HCEC 1CT (cell line): ENCODE measurements around the gene PTPRK.
"Not testable (repeated sequence)": the region's sequence is repeated elsewhere in the genome, so short reads cannot be mapped to it uniquely, and the experiment has no call there.

ENCODE experiments used
- DNase-seq: peaks from one replicate; pipeline ENCODE4 v3.0.0-alpha.2; 2017

Gene PTPRK

DNA sequence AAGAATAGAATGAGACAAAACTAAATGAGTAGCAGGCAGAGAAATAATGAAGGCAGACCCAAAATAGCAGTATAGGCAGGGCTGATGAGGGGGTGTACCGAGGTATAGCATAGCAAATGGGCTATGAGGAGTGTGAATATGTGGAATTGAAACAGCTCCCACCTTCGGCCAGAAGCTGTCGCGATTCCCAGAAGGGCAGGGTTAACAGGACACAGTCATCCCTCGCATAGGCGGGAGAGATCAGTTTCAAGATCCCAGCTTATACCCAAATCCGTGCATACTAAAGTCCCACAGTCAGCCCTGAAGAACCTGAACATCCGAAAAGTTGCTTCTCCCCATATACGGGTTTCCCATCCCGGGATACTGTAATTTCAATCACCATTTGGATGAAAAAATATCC is 82.7 kb downstream of the PTPRK start:
- DNase-seq = no peak

DNA sequence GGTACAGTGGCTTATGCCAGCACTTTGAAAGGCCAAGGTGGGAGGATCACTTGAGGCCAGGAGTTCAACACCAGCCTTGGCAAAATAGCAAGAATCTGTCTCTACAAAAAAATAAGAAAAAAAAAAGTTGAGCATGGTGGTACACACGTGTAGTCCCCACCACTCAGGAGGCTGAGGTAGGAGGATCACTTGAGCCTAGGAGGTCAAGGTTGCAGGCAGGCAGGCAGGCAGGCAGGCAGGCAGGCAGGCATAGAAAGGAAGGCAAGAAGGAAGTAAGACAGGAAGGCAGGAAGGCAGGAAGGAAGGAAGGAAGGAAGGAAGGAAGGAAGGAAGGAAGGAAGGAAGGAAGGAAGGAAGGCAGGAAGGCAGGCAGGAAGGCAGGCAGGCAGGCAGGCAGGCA is 85.6 kb downstream of the PTPRK start:
- not testable (repeated sequence) for DNase-seq

DNA sequence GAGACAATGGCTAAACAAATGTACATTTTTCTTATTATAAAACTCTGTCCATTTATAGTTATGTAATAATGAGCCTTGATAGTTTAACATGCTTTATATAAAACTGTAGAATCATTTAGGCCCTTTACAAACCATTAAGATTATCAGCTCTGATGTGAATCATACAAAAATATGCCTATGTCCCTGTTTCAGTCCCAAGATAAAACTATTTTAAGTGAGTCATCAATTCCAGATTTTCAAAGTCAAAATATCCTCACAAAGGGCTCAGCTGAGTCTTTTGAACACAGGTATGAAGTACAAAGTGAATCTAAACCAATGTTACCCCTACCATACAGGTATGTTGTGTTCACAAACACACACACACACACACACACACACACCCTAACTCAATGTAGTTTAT is 88.0 kb downstream of the PTPRK start:
- DNase-seq = peak; percentile 69

DNA sequence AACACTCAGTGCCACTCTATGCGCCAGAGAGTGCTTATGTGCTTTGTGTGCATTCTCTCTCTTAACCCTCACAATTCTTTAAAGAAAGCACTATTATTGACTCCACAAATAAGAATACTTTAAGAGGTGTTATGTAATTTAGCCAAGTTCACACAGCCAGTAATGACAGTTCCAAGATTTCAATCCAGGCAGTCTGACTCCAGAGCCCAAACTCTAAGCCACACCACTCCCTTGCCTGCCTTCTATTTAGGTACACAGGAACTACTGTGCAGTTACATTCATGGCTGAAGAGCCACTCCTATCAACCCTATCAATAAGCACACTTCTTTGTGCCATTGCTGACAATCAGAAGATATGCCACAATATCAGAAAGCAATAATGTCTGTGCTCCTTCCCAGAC is 93.3 kb downstream of the PTPRK start:
- no peak for DNase-seq

DNA sequence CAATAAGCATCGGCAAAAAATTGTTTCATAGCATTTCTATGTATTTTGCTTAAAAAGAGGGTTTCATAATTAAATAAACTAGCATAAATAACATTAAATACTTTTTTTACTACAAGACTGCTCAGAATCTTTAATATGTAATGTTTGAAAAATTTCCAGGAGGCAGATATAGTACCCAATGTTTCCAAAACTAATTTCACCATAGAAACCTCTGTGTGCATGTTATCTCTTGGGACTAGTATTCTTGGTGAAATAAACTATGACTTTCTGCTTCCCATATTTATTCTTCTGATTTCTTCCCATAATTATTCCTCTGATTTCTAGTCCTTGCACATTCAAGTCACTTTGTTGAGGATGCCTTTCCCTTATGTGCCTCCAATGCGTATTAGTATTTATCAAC is 94.5 kb downstream of the PTPRK start:
- DNase-seq = no peak

DNA sequence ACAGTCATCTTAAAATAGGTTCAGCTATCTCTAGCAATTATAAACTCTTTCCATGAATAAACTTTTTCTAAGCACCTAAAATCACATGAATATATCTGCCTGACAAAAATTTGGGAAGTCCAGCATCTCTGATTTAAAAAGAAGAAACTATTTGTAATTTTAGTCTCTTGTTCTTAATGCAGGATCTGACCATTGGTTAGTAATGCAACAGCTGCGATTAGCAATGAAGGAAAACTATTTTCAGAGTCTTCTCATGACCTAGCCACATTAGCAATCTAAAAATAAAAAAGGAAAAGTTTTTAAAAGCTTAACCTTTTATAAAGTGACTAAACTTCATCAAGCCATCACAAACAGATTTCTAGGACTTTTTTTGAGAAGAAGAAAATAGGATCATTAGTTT is 97.5 kb downstream of the PTPRK start:
- DNase-seq = no peak

DNA sequence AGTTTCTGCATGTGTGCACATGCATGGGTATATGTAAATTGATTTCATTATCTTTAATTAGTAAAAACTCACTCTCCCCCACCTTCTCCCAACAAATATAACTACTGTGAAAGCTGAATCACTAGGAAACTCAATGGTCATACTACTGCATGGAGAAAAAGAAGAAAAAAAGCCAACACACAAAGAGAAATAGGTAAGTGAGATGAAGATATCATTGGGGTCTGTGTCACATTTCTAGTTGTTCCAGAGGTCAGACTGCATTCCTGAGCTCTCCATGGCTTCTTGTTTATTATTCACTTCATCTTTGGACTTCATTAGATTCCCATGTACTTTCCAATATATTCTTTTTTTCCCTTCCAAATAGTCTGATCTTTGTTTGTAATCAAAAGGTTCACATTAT is 98.2 kb downstream of the PTPRK start:
- DNase-seq = no peak

DNA sequence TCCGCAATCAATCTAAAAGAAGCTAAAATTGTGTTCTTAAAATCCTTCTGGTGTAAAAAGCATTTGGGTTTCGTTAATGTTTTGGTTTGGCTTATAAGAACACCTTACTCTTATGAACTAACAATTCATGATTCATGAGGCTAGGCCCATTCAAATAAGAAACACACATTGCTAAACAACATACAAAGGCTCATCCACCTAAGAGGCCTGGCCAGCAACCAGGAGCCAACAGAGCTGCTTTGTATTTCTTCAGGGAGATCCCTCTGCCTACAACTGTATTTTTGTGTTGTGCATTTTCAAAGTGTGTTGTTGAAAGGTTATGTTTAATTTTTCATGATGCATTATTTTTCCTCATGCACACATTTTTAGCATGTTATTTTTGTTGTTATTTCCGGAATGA is 98.6 kb downstream of the PTPRK start:
- no peak for DNase-seq

DNA sequence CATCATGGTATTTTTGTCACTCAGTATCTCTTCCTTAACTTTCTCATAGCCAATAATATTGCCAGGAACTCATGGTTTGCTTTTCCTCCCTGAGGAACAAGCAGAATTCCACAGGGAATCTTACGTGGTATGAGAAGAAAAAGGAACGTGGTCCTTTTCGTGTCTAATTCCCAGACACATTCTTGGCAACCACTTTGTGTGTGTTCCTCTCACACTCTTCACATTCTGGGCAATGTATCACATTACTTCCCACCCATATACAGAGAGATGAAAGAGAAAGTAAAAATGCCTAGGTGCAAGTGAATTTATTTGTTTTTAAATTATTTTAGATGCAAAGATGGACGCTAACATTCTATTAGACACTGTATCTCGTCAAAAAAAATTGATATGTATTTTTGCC is 102.7 kb downstream of the PTPRK start:
- DNase-seq = no peak

DNA sequence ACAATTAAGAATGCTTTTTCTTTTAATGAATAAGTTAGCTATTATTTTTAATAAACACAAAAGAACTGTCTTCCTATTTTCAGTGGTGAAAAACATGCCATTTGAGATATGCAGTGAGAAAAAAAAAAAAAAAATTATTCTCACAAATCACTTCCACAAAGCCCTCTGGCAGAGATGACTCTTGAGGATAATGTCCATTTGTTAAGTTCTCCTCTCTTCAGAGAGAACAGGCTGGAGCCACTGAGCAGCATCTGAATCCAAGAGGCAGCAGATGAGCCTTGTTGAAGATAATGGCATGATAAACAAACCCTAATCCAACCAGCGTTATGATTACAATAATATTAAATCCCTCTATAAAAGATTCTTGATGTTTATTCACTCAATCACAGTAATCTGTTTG is 105.0 kb downstream of the PTPRK start:
- DNase-seq = no peak

DNA sequence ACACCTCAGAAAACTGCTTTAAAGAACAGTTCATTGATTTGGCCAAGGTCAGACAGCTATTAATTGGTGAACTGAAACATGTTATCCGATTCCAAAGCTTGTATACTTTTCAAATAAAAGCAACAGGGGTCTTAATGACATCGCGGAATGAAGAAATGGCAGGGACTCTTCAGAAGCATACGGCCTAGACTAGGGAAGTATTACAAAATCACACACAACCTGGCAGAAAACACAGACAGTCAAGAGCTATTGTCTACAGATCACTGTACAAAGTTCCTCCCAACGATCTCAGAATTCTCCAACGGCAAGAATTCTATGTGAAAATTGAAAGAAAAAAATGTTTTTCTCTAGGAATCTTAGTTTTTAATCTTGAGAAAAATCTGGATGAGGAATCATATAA is 105.5 kb downstream of the PTPRK start:
- no peak for DNase-seq

DNA sequence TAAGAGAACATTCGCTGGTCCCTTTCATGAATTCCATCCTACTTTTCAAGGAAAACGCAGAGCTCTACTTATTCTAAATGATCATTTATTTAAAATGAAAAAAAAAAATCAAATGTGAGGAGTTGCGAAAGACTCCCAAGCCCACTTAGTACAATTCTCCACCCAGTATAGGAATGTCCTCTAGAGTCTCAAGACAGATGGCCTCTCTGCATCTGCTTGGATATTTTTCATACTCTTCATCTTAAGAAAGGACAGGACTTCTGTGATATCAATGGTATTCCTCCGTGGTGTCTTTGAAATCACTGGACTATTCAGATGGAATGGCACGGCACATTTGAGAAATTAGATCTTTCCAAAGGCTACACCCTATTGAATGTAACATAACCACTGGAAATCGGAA is 107.1 kb downstream of the PTPRK start:
- DNase-seq = no peak

DNA sequence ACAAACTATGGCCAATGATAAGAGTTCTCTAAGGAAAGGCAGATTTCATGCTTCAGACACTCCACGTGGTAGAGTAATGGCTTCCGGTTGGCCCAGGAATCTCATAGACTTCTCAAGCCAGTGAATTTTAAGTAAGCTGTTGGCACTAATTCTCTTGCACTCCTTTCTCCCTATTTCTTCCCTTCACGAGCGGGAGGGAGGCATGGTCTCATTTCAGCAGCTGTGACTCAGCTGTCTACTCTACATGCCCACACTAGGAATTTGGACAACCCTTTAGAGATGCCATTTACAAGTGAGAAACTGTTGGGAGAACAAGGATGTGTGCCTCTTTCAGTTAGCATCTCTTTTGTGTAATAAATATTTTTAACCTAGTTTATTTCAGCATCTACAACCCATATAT is 107.7 kb downstream of the PTPRK start:
- no peak for DNase-seq

DNA sequence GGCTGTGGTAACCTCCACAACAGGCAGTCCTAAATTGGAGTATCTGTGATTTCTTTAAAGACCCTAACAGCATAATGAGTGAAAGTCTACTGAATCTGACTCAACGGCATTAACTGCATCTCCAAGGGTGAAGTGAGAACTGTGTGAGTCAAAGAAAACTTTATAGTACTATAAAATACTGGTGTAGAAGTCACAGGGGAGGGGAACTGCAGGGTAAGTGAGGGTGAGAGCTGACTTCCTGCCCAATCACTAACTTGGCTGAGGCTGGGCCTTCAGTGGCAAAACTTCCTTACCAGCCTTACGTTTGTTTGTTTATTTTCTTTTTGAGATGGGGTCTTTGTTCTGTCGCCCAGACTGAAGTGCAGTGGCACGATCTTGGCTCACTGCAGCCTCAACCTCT is 109.8 kb downstream of the PTPRK start:
- DNase-seq = no peak

DNA sequence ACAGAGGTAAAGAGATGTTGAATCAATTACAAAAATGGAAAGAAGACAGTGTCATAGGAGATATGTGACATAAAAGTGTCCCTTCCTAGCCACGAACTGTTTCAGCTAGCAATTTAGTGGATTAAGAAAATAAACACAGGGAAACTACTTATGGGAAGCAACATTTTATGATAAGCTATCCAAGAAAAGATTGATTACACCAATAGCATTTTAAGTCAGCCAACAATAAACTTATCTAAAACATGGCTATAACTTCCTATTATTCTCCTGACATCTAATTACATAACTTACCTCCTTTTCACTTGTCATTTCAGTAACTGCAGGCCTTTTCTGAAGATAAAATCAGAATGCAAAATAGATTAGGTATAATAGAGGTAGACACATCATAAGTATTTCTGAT is 111.4 kb downstream of the PTPRK start:
- DNase-seq = no peak

DNA sequence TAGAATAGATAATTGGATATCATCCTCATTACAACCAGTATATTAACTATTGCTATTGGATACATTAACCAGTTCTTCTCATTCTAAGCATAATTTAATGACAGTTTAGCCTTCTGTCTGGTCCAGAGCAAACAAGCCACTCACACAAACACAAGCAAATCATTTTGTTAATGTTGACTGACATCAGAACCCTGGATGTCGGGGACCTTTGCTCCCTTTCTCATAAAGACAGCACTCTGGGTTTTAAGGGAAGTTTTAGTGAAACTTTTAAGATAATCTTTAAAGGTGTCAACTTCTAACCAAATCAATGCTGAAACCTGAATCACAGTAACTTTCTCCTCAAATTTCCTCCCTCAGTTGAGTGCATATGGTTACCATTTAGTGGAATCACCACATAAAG is 113.9 kb downstream of the PTPRK start:
- DNase-seq = no peak

DNA sequence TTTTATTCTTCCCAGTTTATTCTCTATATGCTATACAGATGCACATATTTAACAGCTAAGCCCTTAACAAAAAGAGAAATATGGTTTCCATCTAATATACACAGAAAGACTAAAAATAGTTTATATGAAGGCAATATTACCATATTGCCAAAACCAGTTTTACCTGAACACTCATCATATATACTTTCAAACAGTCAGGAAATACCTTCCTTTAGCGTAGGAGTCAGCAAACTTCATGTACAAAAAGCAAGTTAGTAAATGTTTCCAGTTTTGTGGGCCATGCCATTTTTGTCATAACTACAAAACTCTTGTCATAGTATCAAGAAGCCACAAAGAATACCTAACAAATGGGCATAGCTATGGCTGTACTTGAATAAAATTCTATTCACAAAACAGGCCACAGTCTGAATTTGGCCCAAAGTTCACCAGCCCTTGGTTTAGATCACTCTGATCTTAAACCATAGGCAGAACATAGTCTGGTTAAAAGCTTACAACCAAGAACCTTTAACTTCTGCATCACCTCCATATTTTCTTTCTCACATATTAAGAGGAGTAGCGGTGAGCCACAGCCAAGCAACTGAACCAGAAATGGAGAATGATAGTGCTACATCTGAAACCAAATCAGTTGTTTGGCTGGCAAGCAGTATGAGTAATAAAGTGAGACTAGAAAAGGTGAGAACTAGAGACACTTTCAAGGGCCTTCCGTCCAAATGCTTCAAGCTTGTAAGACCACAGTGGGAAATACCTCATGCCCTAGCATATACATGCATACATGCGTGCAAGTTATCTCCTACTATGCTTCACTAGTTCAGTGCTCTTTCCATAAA is 116.6 kb downstream of the PTPRK start:
- no peak for DNase-seq

DNA sequence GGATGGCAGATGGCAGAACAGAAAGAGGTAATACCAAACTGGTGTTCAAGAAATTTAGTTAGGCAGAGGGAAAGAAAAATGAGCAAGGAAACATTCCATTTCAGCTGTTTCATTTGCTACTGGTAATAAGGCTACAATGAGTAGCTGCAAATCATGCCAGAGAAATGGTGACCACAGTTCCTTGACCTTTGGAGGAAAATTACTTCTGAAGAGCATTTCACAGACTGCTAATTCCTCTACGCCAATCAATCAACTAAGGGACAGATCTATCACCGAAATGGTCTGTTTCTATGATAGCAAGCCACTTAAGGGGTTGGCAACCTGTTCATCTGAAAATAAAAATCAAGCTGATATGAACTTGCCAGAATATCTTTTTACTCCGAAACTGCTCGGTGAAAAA is 119.5 kb downstream of the PTPRK start:
- no peak for DNase-seq

DNA sequence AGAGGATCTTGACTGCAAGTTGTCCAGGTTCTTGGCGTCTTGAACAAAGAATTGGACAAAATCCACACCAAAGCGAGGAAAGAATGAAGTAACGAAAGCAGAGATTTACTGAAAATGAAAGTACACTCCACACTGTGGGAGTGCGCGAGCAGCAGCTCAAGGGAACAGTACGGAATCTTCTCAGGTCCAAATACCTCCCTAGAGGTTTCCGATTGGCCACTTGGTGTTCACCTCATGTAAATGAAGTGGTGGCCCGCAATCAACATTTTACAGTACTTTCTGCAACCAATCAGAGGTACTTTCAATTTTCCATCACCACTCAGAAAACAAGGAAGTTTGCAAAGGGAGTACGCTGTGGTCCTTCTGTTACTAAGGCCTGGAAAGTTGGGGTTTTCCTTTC is 122.4 kb downstream of the PTPRK start:
- DNase-seq = no peak

DNA sequence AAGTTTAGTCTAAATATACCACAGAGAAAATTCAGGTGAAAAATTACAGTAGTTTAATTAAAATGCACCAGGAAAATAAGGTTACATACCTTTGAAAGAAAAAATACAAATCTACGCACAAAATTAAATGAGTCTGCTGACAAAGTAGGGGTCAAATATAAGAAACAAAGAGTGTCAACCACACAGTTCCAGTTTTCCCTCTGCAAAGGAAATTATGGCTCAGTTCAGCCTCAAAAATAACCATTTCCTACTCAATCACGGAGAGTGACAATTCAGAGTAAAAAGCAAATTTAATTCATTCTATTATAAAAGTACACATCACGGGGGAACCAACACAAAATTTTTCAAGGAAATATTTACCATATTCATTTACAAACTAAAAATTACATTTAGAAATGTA is 124.8 kb downstream of the PTPRK start:
- DNase-seq = no peak

DNA sequence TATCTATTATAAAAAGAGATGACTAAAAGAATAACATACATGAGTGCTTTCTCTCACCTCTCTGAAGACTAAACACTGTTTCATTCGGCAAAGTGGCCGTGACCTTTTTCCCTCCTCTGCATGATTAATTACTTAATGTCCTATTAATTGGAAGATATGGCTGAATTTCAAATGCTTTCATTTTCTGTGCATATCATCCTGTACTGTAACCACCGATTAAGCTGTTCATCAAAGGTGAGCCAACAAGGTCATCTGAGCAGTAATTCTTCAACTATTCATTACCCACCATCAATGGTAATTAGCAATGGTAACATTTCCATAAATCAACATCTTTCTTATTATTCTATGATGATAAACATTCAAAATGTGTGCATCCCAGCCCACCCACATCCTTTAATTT is 125.2 kb downstream of the PTPRK start:
- DNase-seq = no peak

DNA sequence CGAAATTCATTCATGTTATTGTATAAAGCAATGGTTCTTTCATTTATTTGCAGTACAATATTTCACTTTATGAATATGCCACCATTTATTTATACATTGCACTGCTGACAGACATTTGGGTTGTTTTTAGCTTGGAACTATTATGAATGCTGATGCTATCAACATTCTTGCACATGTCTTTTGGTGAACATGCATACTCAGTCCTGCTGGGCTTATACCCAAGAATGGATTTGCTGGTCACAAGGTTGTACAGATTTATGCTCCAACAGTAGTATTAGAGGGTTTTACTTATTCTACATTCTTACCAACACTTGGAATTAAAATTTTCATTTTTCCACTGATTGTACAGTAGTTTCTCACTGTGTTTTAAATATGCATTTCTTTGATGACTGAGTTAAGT is 126.2 kb downstream of the PTPRK start:
- DNase-seq = no peak

DNA sequence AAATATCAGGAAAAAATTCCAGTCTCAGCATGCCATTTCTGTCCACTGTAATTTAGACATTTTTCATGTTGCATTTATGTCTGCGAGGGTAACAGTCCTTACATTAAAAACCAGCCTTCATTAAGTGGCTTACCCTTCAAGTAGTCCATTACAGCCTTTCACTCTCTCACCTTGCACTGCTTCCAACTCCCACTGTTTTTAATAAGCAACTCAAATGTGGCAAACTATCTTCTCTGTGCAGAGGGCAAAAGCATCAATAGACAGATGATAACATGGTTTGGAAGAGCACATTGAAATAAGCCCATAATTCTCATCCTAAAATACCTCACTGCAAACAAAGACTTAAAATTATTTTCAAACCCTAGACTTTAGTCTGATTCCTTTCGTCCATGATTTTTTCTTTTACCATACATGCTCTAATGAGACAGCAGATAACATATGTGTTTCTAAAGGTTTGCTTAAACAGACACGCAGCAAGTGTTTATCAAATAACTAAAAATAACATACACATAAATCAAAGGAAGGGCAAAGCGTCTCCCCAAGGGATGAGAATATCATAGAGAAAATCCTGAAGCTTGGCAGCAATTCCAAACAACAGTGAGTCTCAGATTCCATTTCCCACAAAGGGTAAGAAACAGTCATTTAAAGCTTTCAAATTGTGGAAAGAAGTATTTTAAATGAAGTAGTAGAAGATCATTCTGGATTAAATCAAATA is 130.4 kb downstream of the PTPRK start:
- DNase-seq = no peak

DNA sequence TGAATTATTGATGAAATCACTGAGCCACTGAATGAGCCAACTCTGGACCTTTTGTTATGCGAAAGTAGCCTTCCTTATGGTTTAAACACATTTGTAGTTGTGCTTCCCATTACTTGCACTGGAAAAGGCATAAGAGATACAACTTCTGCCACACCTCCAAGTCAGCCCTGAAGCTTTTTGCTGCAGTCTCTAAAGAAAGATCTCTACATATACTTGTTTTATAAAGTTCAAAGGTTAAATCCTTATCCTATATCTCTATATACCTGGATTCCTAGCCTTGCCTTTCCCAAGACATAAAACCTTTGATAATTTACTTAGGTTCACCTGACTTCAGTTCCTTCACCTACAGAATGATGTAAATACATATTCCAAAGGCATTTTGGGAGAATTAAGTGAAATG is 132.0 kb downstream of the PTPRK start:
- no peak for DNase-seq

DNA sequence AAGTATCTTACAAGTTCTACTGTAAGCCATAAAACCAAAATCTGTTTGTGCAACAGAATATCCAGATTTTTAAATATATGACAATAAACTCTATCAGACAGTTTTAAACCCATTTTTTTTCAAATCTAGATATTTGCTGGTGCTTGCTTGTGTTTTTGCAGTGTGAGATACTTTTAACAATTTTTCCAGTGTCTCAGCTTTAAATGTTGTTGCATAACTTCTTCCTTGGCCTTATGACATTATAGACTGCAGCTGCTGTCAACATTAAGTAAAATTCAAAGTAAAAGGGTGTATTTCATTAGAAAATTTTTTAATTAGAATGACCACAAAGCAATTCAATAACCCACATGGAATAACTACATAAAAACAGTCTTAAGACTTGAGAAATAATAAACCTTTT is 139.5 kb downstream of the PTPRK start:
- no peak for DNase-seq
